Choroid plexus epithelial cell (primary cell): ENCODE measurements around the gene ADCY4.

Source experiments
- DNase-seq: peaks from one replicate; pipeline ENCODE4 v3.0.0-alpha.2; 2010; ENCODE audit warnings: low read depth
- H3K4me3 ChIP-seq: 2 replicates; pipeline ENCODE4 v1.5.1; 2011; ENCODE audit warnings: low read depth, mild to moderate bottlenecking, control low read depth, low read length, moderate library complexity
- CTCF ChIP-seq: conservative IDR thresholded peaks from 2 replicates; pipeline ENCODE4 v1.5.1; 2011; ENCODE audit warnings: low read depth, mild to moderate bottlenecking, control low read depth, inconsistent platforms, low read length, moderate library complexity

The ADCY4 gene

GRCh38 chr14:24293525-24293924 is 41.3 kb downstream of the ADCY4 start:
- no peak overlapping the region for H3K4me3 ChIP-seq
- DNase-seq = no peak
- TF ChIP-seq CTCF = no peak

GRCh38 chr14:24292118-24292807 is 42.6 kb downstream of the ADCY4 start:
- DNase-seq = no peak
- no peak for TF ChIP-seq CTCF
- H3K4me3 ChIP-seq = no peak overlapping the region

GRCh38 chr14:24291446-24292117 is 43.3 kb downstream of the ADCY4 start:
- H3K4me3 ChIP-seq = no peak overlapping the region
- TF ChIP-seq CTCF = no peak
- DNase-seq = no peak

GRCh38 chr14:24290746-24291145 is 44.1 kb downstream of the ADCY4 start:
- no peak for DNase-seq
- TF ChIP-seq CTCF = no peak
- H3K4me3 ChIP-seq = no peak overlapping the region

GRCh38 chr14:24289649-24290280 is 45.1 kb downstream of the ADCY4 start:
- DNase-seq = no peak
- no peak for TF ChIP-seq CTCF

GRCh38 chr14:24286996-24287395 is 47.9 kb downstream of the ADCY4 start:
- no peak for TF ChIP-seq CTCF
- H3K4me3 ChIP-seq = no peak overlapping the region
- no peak for DNase-seq

More at GRCh38 chr14:24289649-24290280, 45.1 kb downstream of the ADCY4 start:
- no peak overlapping the region for H3K4me3 ChIP-seq
